Dendritic cell treated with granulocyte-macrophage colony-stimulating factor and Interleukin-4, amounts not matched to agents 40 ng/mL and 50 ng/mL, for 4 days (primary cell): ENCODE data around the gene UBR4.
"Not testable (repeated sequence)": the region's sequence is repeated elsewhere in the genome, so short reads cannot be mapped to it uniquely, and the experiment has no call there.

Source experiments
- H3K27ac Mint-ChIP-seq: one replicate; pipeline ENCODE4 v1.8.0; 2022; ENCODE audit warnings: mild to moderate bottlenecking, mixed read lengths
- H3K27me3 Mint-ChIP-seq: one replicate; pipeline ENCODE4 v1.8.0; 2022; ENCODE audit warnings: mild to moderate bottlenecking, mixed read lengths
- H3K36me3 Mint-ChIP-seq: one replicate; pipeline ENCODE4 v1.8.0; 2022; ENCODE audit warnings: low read depth, mixed read lengths
- H3K4me1 Mint-ChIP-seq: one replicate; pipeline ENCODE4 v1.8.0; 2022; ENCODE audit warnings: low read depth, mixed read lengths
- H3K4me3 Mint-ChIP-seq: one replicate; pipeline ENCODE4 v1.8.0; 2022; ENCODE audit warnings: mild to moderate bottlenecking, moderate library complexity, mixed read lengths
- H3K9me3 Mint-ChIP-seq: one replicate; pipeline ENCODE4 v1.8.0; 2022; ENCODE audit warnings: mixed read lengths
- intact Hi-C: fragments of 100-400 bp; cut with micrococcal nuclease; formaldehyde crosslinking; loops from one replicate; pipeline ENCODE4 v1.15.0; 2022

The UBR4 gene

DNA sequence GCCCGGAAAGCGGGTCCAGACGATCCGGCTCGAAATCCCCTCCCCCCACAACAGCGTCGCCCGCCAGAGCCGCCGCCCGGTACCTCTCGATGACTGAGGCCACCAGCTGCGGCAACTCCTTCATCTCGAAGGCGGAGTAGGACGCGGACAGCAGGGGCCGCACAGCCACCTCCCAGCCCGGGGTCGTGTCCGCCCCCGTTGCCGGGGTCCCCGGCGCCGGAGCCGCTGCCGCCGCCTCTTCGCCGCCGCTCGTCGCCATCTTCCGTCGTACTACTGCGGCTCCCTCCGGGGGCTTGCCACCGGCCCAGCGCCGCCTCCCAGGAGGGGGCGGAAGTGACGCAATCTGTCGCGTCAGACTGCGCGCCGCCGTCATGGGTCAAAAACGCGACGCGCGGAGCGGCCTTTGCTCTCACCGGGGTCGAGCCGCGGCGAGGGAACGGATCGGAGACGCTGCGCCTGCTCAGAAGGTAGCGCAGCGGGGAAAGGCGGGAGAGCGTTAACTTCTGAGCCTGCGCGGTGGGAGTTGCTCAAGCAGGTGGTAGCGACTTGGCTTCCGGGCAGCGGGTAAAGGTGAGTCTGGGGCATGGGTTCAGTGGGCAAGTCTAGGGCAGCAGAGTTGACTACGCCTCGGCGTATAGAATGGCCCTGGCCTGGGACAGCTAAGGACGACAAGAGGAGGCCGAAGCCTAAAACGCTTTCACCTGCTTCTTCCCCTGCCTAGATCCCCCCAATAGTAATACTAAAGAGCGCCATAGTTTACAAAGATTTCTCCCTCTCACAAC, at the start of gene UBR4:
Gene UBR4 (minus strand): TSS at position 277 of the 782 bp plus-strand sequence. CDS start 18 bp downstream, at position 259.
- no peaks in the 10 kb centered on the region for H3K9me3 Mint-ChIP-seq
- peak within 1 kb of the TSS; percentile 84 for H3K4me3 Mint-ChIP-seq
- peaks cover 53% of the 10 kb centered on the region for H3K4me1 Mint-ChIP-seq
- intact Hi-C loops, result loop anchor here (5.0 kb wide), 1 partner anchor 42 kb away; the partner anchor contains the start of genes EMC1 and MRTO4
- H3K27me3 Mint-ChIP-seq, result no peaks in the 10 kb centered on the region
- peak within 1 kb of the TSS; percentile 93 for H3K27ac Mint-ChIP-seq
- peaks cover 50% of the 10 kb centered on the region for H3K36me3 Mint-ChIP-seq

DNA sequence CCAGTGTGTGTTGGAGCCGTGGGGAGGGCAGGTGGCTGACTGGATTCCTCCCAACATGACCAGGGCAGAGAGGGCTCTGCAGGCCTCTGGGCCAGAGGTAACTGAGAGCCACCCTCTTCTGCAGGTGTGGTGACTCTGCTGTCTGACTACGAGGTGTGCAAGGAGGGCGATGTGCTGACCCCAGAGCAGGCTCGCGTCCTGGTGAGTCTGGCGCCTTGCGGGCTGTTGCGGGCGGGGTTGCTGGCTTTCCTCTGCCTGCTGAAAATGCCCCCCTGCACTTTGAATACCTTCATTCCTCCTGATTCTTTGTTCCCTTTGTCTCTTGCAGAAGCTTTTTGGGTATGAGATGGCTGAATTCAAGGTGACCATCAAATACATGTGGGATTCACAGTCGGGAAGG, 48.3 kb upstream of the UBR4 start:
- no peaks in the 10 kb centered on the region for H3K9me3 Mint-ChIP-seq
- H3K4me3 Mint-ChIP-seq, result no peak overlapping the region
- H3K27ac Mint-ChIP-seq, result peak overlapping the region; percentile 73
- H3K4me1 Mint-ChIP-seq, result peaks cover 42% of the 10 kb centered on the region
- peaks cover 64% of the 10 kb centered on the region for H3K36me3 Mint-ChIP-seq
- no peaks in the 10 kb centered on the region for H3K27me3 Mint-ChIP-seq
- intact Hi-C loops, result no loop called here

GRCh38 chr1:19257178-19257914, 47.3 kb upstream of the UBR4 start:
- H3K27me3 Mint-ChIP-seq, result no peaks in the 10 kb centered on the region
- no peaks in the 10 kb centered on the region for H3K9me3 Mint-ChIP-seq
- H3K4me1 Mint-ChIP-seq, result peaks cover 51% of the 10 kb centered on the region
- H3K27ac Mint-ChIP-seq, result peak overlapping the region; percentile 73
- peaks cover 64% of the 10 kb centered on the region for H3K36me3 Mint-ChIP-seq
- intact Hi-C loops, result no loop called here
- no peak overlapping the region for H3K4me3 Mint-ChIP-seq

DNA sequence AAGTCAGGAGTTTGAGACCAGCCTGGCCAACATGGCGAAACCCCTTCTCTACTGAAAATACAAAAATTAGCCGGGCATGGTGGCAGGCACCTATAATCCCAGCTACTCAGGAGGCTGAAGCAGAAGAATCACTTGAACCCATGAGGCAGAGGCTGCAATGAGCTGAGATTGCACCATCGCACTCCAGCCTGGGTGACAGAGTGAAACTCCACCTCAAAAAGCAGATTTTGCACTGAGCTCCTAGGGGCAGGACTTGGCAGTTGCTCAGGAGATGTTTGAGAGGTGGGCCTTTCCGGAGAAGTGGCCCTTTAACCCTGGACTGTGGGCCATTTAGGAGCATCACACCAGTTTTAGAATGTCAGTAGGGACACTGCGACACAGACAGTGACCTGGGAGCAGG, 46.2 kb upstream of the UBR4 start:
- peaks cover 56% of the 10 kb centered on the region for H3K4me1 Mint-ChIP-seq
- peaks cover 75% of the 10 kb centered on the region for H3K36me3 Mint-ChIP-seq
- H3K9me3 Mint-ChIP-seq, H3K4me3 Mint-ChIP-seq, intact Hi-C loops, H3K27me3 Mint-ChIP-seq: not testable (repeated sequence)
- H3K27ac Mint-ChIP-seq, result peak overlapping the region; percentile 73

DNA sequence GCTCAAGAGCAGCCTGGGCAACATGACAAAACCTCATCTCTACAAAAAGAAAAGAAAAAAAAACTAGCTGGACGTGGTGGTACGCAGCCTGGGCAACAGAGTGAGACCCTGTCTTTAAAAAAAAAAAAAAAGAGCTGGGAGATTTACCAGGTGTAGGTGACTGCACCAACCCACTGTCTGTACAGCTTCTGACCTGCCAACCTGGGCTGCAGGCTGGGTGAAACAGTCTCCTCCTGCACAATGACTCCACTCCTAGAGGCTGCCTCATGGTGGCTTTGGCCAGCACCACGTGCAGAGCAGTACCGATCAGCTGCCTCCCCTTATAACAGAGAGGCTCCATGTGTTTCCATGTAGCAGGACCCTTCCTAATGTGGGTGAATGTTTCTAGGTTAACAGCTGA, 45.2 kb upstream of the UBR4 start:
- peaks cover 55% of the 10 kb centered on the region for H3K4me1 Mint-ChIP-seq
- H3K9me3 Mint-ChIP-seq, result no peaks in the 10 kb centered on the region
- H3K27ac Mint-ChIP-seq, result no peak overlapping the region
- intact Hi-C loops, result no loop called here
- H3K36me3 Mint-ChIP-seq, result peaks cover 74% of the 10 kb centered on the region
- no peak overlapping the region for H3K4me3 Mint-ChIP-seq
- no peaks in the 10 kb centered on the region for H3K27me3 Mint-ChIP-seq

DNA sequence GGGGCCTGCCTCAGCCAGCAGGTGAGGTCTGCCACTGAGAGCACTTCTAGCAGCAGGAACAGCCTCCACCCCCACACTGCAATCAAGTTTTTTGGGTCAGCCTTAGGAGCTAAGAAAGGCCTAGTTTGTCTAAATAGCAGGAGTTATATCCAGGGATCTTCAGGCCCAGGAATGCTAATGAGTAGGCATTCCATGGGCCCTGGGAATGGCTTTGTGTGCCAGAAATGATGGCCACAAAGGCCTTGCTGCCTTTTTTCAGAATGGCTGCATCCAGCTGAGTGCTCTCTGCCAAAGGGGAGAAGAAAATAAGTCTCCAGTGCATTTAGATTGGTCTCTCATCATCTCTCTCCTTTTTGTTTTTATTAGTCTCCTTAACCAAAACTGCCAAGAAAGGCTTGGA, 44.4 kb upstream of the UBR4 start:
- Mint-ChIP-seq H3K4me3 (no peak overlapping the region), H3K4me1 (peaks cover 48% of the 10 kb centered on the region), H3K27me3 (no peaks in the 10 kb centered on the region), H3K36me3 (peaks cover 65% of the 10 kb centered on the region), H3K9me3 (no peaks in the 10 kb centered on the region), H3K27ac (no peak overlapping the region)
- intact Hi-C loops, result loop anchor here (5.0 kb wide), 1 partner anchor 42 kb away; the partner anchor contains the start of gene UBR4

GRCh38 chr1:19251305-19252196, 41.5 kb upstream of the UBR4 start, which contains the start of the genes EMC1 and MRTO4:
Gene EMC1, minus strand, starts transcription at chr1:19251524. Its CDS starts 15 bp downstream, at chr1:19251509.
Gene MRTO4, plus strand, starts transcription at chr1:19251805. Its CDS starts 31 bp downstream, at chr1:19251836.
- no peaks in the 10 kb centered on the region for H3K27me3 Mint-ChIP-seq
- peaks cover 35% of the 10 kb centered on the region for H3K4me1 Mint-ChIP-seq
- intact Hi-C loops, result loop anchor here (2.0 to 5.0 kb wide), 2 partner anchors 39 to 61 kb away; partner anchors contain the start of genes AKR7A2, SLC66A1 and UBR4
- peak within 1 kb of the TSS; percentile 89 for H3K4me3 Mint-ChIP-seq
- no peaks in the 10 kb centered on the region for H3K9me3 Mint-ChIP-seq
- H3K27ac Mint-ChIP-seq, result peak within 1 kb of the TSS; percentile 99
- H3K36me3 Mint-ChIP-seq, result peaks cover 45% of the 10 kb centered on the region

DNA sequence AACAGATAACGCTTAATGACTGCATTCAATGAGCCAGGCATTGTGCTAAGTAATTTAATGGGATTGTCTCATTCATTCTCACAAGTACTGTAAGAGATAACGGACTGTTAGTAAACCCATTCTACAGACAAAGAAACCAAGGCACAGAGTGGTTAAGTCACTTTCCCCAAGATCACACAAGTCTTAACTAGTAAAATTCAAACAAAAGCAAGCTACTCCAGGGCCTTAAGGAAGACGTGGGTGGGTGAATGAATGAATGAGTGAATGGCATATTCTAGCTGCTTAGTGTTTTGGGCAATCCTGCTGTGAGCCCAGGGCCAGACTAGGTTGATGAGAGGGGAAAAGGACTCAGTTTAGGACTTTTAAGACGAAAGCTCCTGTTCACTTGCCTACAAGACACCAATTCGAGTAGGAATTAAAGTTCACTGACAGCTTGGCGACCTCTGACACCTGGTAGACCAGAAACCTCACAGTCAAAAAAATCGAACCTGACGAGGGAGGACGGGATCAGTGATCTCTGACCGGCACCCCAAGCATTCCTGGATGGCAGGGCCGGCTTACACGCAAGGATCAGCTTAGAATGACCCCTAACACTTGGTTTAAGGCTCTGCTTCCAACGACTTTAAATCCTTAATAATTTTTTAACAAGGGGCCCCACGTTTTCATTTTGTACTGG, 40.7 kb upstream of the UBR4 start:
- peak overlapping the region; percentile 89 for H3K4me3 Mint-ChIP-seq
- H3K27me3 Mint-ChIP-seq, result no peaks in the 10 kb centered on the region
- peaks cover 37% of the 10 kb centered on the region for H3K36me3 Mint-ChIP-seq
- no peaks in the 10 kb centered on the region for H3K9me3 Mint-ChIP-seq
- H3K27ac Mint-ChIP-seq, result peak overlapping the region; percentile 99
- H3K4me1 Mint-ChIP-seq, result peaks cover 32% of the 10 kb centered on the region
- intact Hi-C loops, result loop anchor here (2.0 to 5.0 kb wide), 2 partner anchors 38 to 62 kb away; partner anchors contain the start of genes AKR7A2, SLC66A1 and UBR4

- Mint-ChIP-seq H3K4me3 (no peak overlapping the region), H3K27ac (peak overlapping the region; percentile 41), H3K27me3 (no peaks in the 10 kb centered on the region), H3K36me3 (peaks cover 99% of the 10 kb centered on the region), H3K9me3 (no peaks in the 10 kb centered on the region), H3K4me1 (peaks cover 5% of the 10 kb centered on the region)
- intact Hi-C loops, result no loop called here
These were observed 30.8 kb upstream of the UBR4 start for GRCh38 chr1:19240673-19241538.

DNA sequence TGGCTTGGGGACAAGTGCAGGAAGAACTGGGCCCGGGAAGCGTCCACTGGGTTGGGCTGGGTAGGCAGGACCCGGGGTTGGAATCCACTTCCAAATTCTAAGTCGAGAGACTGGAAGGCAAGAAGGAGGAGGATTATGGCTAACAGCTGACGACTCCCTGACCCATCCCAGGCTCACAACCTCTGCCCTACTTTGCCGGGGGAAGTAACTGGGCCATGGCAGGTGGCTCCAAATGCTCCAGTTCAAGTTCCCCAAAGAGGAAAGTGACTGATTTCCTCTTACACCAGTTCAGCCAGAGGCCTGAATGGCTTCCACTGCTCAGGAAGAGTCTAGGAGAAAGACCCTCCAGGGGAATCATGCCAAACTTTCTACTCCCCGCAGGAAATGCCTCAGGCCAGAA, 29.8 kb upstream of the UBR4 start:
- H3K4me3 Mint-ChIP-seq, result no peak overlapping the region
- peaks cover 5% of the 10 kb centered on the region for H3K4me1 Mint-ChIP-seq
- no peaks in the 10 kb centered on the region for H3K9me3 Mint-ChIP-seq
- intact Hi-C loops, result no loop called here
- H3K36me3 Mint-ChIP-seq, result peaks cover 100% of the 10 kb centered on the region
- no peaks in the 10 kb centered on the region for H3K27me3 Mint-ChIP-seq
- H3K27ac Mint-ChIP-seq, result peak overlapping the region; percentile 41

DNA sequence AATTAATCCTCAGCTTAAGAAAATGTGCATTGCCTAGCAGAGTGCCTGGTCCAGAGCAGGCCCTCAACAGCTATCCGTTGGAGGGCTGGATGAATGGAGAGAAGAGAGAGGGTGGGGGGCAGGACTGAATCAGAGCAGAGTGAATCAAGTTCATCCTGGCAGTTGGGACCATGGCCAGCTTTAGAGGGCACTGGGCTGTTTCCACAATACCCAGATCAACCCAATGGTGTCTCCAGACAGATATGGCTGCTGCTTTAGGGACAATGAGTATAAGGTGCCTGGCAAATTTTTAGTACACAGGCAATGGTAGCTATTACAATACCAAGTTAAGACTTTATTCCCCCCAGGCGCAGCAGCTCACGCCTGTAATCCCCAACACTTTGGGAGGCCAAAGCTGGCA, 24.2 kb upstream of the UBR4 start:
- intact Hi-C loops, result no loop called here
- Mint-ChIP-seq H3K9me3 (no peaks in the 10 kb centered on the region), H3K4me3 (no peak overlapping the region), H3K27ac (no peak overlapping the region), H3K36me3 (peaks cover 100% of the 10 kb centered on the region), H3K4me1 (no peaks in the 10 kb centered on the region), H3K27me3 (no peaks in the 10 kb centered on the region)

DNA sequence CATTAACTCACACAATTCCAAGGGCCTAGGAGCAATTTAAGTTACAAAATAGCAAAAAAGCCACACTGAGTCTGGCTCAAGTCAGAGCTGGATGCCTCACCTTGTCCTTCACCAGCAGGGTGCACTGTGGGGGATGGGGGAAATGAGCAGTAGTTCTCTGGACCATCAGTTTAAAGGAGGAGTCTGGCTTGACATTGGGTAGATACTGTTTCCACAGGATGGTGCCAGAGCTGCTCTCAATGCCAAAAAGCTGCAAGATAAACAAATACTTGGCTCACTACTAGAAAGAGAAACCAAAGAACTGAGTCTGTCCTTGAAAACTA, 22.4 kb upstream of the UBR4 start:
- Mint-ChIP-seq H3K4me1 (no peaks in the 10 kb centered on the region), H3K27ac (no peak overlapping the region), H3K27me3 (no peaks in the 10 kb centered on the region), H3K9me3 (no peaks in the 10 kb centered on the region), H3K4me3 (no peak overlapping the region), H3K36me3 (peaks cover 100% of the 10 kb centered on the region)
- intact Hi-C loops, result no loop called here
